Measurements from ENCODE around the gene KCTD7. TPM values are rescaled to one million over a fixed set of nuclear protein-coding genes. Genes with fewer than 3 reads are reported as not detected.

Gene KCTD7
- total RNA-seq, 1 experiment from 2014 or later, result 3.9 TPM

- Histone ChIP-seq H3K4me3 (replicated peaks in 1 of 2; ENCODE audit: low read depth in 1 of 2, low read length in 2 of 2) (no peak overlapping the region), H3K27me3 (ENCODE audit: insufficient read depth, low read length) (no peaks in the 10 kb centered on the region), H3K9ac (ENCODE audit: low read length) (no peak overlapping the region), H3K9me2 (ENCODE audit: insufficient read depth) (no peaks in the 10 kb centered on the region), H3K27ac (ENCODE audit: low read depth, low read length) (no peak overlapping the region), H3K4me2 (ENCODE audit: low read length) (no peak overlapping the region), H3K4me1 (ENCODE audit: control insufficient read depth in 1 of 2, insufficient read depth in 2 of 2, low read length in 2 of 2) (peaks cover 6 to 21% of the 10 kb centered on the region in 2 experiments; a peak in 3 of 4 replicates), H3K9me3 (ENCODE audit: control insufficient read depth in 1 of 2, insufficient read depth in 1 of 2, low read depth in 1 of 2, low read length in 2 of 2) (no peaks in the 10 kb centered on the region), H4K20me1 (ENCODE audit: insufficient read depth) (no peaks in the 10 kb centered on the region), H2AFZ (ENCODE audit: low read depth, low read length, poor library complexity, severe bottlenecking) (no peak overlapping the region), H3K36me3 (ENCODE audit: control insufficient read depth in 1 of 2, insufficient read depth in 2 of 2, low read length in 2 of 2) (no peaks in the 10 kb centered on the region), H3K79me2 (ENCODE audit: insufficient read depth, low read length) (peaks cover 19% of the 10 kb centered on the region)
- ChIA-PET RAD21 (ENCODE audit: low non-redundant PET in 1 of 2, low total read pairs in 2 of 2, uncharacterized antibody in 2 of 2, unreplicated experiment in 2 of 2) (no interaction called here), POLR2A (interaction anchor here (0.6 kb wide), 1 partner anchor 8 kb away, joined by 3 read pairs; no protein-coding TSS in a partner anchor), CTCF (no interaction called here)
- 0 out of 2 replicates have a peak, but pooled peaks have one; percentile 28 for TF ChIP-seq SIN3A (IDR thresholded peaks at IDR 0.05; ENCODE audit: low read depth)
- no peak for TF ChIP-seq POLR2A (IDR thresholded peaks at IDR 0.05; ENCODE audit: borderline replicate concordance, extremely low read depth, insufficient read depth, insufficient read length)
- TF ChIP-seq YY1 (IDR thresholded peaks at IDR 0.05; ENCODE audit: extremely low read depth, insufficient replicate concordance, low read depth, low read length), result no peak
- DNase-seq (ENCODE audit: low read depth, low spot score) (no peak), ATAC-seq (no peak)
- no TSS peak for BruUV-seq (replicated peaks)
- intact Hi-C loops (cut with micrococcal nuclease), result no loop called here
Measured at GRCh38 chr7:66679633-66680244, 51.1 kb downstream of the KCTD7 start.

- ATAC-seq (peak; percentile 93), DNase-seq (ENCODE audit: low read depth, low spot score) (peak; percentile 85)
- H3K4me3 ChIP-seq (replicated peaks in 1 of 2; ENCODE audit: low read depth in 1 of 2, low read length in 2 of 2), result peak overlapping the region; percentile 88 to 92
- ChIA-PET RAD21 (ENCODE audit: low non-redundant PET in 1 of 2, low total read pairs in 2 of 2, uncharacterized antibody in 2 of 2, unreplicated experiment in 2 of 2) (no interaction called here), POLR2A (interaction anchor here (0.6 to 1.3 kb wide), 2 partner anchors 27 to 58 kb away, joined by 3 to 4 read pairs; partner anchors contain the start of gene RABGEF1), CTCF (no interaction called here)
- peaks cover 32% of the 10 kb centered on the region for H3K79me2 ChIP-seq (ENCODE audit: insufficient read depth, low read length)
- H3K36me3 ChIP-seq (ENCODE audit: control insufficient read depth in 1 of 2, insufficient read depth in 2 of 2, low read length in 2 of 2), result no peaks in the 10 kb centered on the region
- H2AFZ ChIP-seq (ENCODE audit: low read depth, low read length, poor library complexity, severe bottlenecking), result no peak overlapping the region
- H3K4me2 ChIP-seq (ENCODE audit: low read length), result peak overlapping the region; percentile 91
- H4K20me1 ChIP-seq (ENCODE audit: insufficient read depth), result no peaks in the 10 kb centered on the region
- peaks cover 6 to 21% of the 10 kb centered on the region in 2 experiments; a peak in 3 of 4 replicates for H3K4me1 ChIP-seq (ENCODE audit: control insufficient read depth in 1 of 2, insufficient read depth in 2 of 2, low read length in 2 of 2)
- TSS peak; percentile 93 for BruUV-seq (replicated peaks)
- H3K9me2 ChIP-seq (ENCODE audit: insufficient read depth), result no peaks in the 10 kb centered on the region
- intact Hi-C loops (cut with micrococcal nuclease), result no loop called here
- peak overlapping the region; percentile 93 for H3K9ac ChIP-seq (ENCODE audit: low read length)
- no peaks in the 10 kb centered on the region for H3K9me3 ChIP-seq (ENCODE audit: control insufficient read depth in 1 of 2, insufficient read depth in 1 of 2, low read depth in 1 of 2, low read length in 2 of 2)
- peak overlapping the region; percentile 93 for H3K27ac ChIP-seq (ENCODE audit: low read depth, low read length)
- no peaks in the 10 kb centered on the region for H3K27me3 ChIP-seq (ENCODE audit: insufficient read depth, low read length)
- TF ChIP-seq, protein P1, sequence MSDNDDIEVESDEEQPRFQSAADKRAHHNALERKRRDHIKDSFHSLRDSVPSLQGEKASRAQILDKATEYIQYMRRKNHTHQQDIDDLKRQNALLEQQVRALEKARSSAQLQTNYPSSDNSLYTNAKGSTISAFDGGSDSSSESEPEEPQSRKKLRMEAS (IDR thresholded peaks at IDR 0.05), result peak; percentile 69
- TF ChIP-seq SRF (IDR thresholded peaks at IDR 0.05; ENCODE audit: low read depth) (no peak), FOSL1 (IDR thresholded peaks at IDR 0.05; ENCODE audit: low read depth) (no peak), YY1 (IDR thresholded peaks at IDR 0.05; ENCODE audit: extremely low read depth, insufficient replicate concordance, low read depth, low read length) (no peak), ZBTB33 (IDR thresholded peaks at IDR 0.05; ENCODE audit: extremely low read depth, insufficient replicate concordance, low read length) (no peak), CBX3 (IDR thresholded peaks at IDR 0.05; ENCODE audit: low read depth) (no peak; the same call in 1 of the 2 replicates), ZFX (IDR thresholded peaks at IDR 0.05) (peak; percentile 51), JUND (IDR thresholded peaks at IDR 0.05) (no peak), REST (IDR thresholded peaks at IDR 0.05; ENCODE audit: low read depth) (no peak), EGR1 (IDR thresholded peaks at IDR 0.05; ENCODE audit: low read depth) (peak; percentile 74; the same call in 1 of the 2 replicates), RAD21 (IDR thresholded peaks at IDR 0.05; ENCODE audit: low read depth) (no peak)
Measured at GRCh38 chr7:66681491-66682349, 53.0 kb downstream of the KCTD7 start.
